HL-60/S4 (cell line): ENCODE results near the gene ZNF354C.

Experiments
- in situ Hi-C: fragments of 300-500 bp; cut with MboI; formaldehyde crosslinking; loops from 2 replicates; pipeline ENCODE4 v1.14.3; 2022; ENCODE audit warnings: low sequenced_read_pairs

Gene ZNF354C

GRCh38 chr5:179127136-179128040 lies 67.2 kb downstream of the ZNF354C start:
- in situ Hi-C loops = no loop called here

- in situ Hi-C loops = no loop called here
Measured at GRCh38 chr5:179128041-179128365, 67.8 kb downstream of the ZNF354C start.

GRCh38 chr5:179128976-179129375 lies 68.8 kb downstream of the ZNF354C start:
- in situ Hi-C loops = no loop called here

GRCh38 chr5:179129607-179130071 lies 69.5 kb downstream of the ZNF354C start:
- in situ Hi-C loops = no loop called here

- in situ Hi-C loops = no loop called here
Measured at GRCh38 chr5:179130101-179130681, 70.0 kb downstream of the ZNF354C start.

- in situ Hi-C loops = no loop called here
Measured at GRCh38 chr5:179131321-179131835, 71.2 kb downstream of the ZNF354C start.

- in situ Hi-C loops = no loop called here
Measured at GRCh38 chr5:179131886-179132585, 71.9 kb downstream of the ZNF354C start.

GRCh38 chr5:179132586-179133355 lies 72.6 kb downstream of the ZNF354C start:
- in situ Hi-C loops = no loop called here
